ENCODE data around the gene RASA3. TPM values are rescaled to one million over a fixed set of nuclear protein-coding genes. Genes with fewer than 3 reads are reported as not detected.
A peak's percentile ranks its signal among the peaks of the same experiment; 100 is the strongest.

Gene RASA3
- total RNA-seq, 1 experiment from 2014 or later = 9.1 TPM

DNA sequence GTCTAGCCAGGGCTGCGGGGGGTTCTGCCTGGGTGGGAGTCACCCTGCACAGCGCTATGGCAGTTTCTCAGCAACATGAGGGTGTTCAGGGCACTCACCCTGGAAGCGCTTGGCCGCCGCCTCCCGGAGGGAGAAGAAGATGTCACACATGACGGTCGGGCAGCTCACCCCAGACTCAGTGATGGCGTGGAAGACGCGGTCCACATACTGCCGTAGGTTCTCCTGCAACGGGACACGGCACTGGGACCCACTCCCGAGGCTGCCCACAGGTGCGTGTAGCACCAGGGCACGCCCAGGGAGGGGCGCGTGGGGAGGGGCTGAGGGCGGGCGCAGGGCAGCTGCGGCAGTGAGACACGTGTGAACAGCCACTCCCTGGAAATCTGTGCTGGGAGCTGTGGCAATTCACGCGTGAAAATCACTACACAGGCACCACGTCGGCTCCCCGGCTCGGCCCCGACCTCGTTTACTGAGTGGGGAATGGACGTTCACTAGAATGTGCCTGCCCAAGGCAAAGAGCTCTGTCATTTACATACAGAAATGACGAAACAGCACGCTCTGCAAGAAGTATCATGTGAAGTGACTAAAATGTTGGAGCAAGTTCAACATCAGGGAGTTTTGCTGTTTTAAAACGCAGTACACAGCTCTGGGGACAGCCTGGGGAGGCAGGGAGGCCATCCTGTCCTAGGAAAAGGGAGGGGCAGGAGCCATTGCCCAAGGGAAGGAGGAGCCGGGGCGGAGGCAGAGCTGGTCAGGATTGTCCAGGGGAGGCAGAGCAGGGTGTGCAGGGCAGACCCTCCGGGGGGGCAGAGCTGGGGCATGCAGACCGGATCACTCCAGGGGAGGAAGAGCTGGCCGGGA is 117.1 kb downstream of the RASA3 start:
- H3K79me2 ChIP-seq (ENCODE audit: low read length) = no peaks in the 10 kb centered on the region
- H2AFZ ChIP-seq (ENCODE audit: low read length) = peak overlapping the region; percentile 48; the same call in 1 of the 2 replicates
- H3K9me3 ChIP-seq (ENCODE audit: low read length) = no peaks in the 10 kb centered on the region
- ChIA-PET POLR2A (ENCODE audit: unreplicated experiment) (interaction anchor here (0.6 kb wide), 1 partner anchor 91 kb away, joined by 3 read pairs; no protein-coding TSS in a partner anchor), CTCF (no interaction called here)
- peak overlapping the region; percentile 28; the same call in 1 of the 2 replicates for H3K9ac ChIP-seq (ENCODE audit: low read length)
- H3K27ac ChIP-seq (ENCODE audit: low read length) = peak overlapping the region; percentile 52
- H3K4me1 ChIP-seq (ENCODE audit: insufficient read depth, low read length) = peaks cover 6% of the 10 kb centered on the region; the same call in 1 of the 2 replicates
- BruUV-seq (replicated peaks) = TSS peak; percentile 42
- ATAC-seq (peak; percentile 93), DNase-seq (peak; percentile 65)
- H3K4me3 ChIP-seq (ENCODE audit: low read length) = no peak overlapping the region
- TF ChIP-seq EZH2phosphoT487 (IDR thresholded peaks at IDR 0.05; ENCODE audit: borderline replicate concordance, low read length) (no peak), EZH2 (IDR thresholded peaks at IDR 0.05; ENCODE audit: low read length, unreplicated experiment) (no peak)
- TF ChIP-seq, protein P1, sequence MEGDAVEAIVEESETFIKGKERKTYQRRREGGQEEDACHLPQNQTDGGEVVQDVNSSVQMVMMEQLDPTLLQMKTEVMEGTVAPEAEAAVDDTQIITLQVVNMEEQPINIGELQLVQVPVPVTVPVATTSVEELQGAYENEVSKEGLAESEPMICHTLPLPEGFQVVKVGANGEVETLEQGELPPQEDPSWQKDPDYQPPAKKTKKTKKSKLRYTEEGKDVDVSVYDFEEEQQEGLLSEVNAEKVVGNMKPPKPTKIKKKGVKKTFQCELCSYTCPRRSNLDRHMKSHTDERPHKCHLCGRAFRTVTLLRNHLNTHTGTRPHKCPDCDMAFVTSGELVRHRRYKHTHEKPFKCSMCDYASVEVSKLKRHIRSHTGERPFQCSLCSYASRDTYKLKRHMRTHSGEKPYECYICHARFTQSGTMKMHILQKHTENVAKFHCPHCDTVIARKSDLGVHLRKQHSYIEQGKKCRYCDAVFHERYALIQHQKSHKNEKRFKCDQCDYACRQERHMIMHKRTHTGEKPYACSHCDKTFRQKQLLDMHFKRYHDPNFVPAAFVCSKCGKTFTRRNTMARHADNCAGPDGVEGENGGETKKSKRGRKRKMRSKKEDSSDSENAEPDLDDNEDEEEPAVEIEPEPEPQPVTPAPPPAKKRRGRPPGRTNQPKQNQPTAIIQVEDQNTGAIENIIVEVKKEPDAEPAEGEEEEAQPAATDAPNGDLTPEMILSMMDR (conservative IDR thresholded peaks at IDR 0.05; ENCODE audit: low read depth, low read length) = no peak
- H3K36me3 ChIP-seq (ENCODE audit: low read depth, low read length) = no peaks in the 10 kb centered on the region
- no peaks in the 10 kb centered on the region for H3K9me2 ChIP-seq (replicated peaks; ENCODE audit: low read length)
- peak overlapping the region; percentile 59 for H3K4me2 ChIP-seq (ENCODE audit: low read length)
- no peaks in the 10 kb centered on the region for H3F3A ChIP-seq (ENCODE audit: low read length, unreplicated experiment)
- no peaks in the 10 kb centered on the region for H4K20me1 ChIP-seq (ENCODE audit: low read length)
- intact Hi-C loops (cut with micrococcal nuclease) = loop anchor here (1.0 kb wide), 2 partner anchors 64 to 211 kb away; no protein-coding TSS in a partner anchor
- H3K27me3 ChIP-seq (ENCODE audit: low read length) = no peaks in the 10 kb centered on the region

DNA sequence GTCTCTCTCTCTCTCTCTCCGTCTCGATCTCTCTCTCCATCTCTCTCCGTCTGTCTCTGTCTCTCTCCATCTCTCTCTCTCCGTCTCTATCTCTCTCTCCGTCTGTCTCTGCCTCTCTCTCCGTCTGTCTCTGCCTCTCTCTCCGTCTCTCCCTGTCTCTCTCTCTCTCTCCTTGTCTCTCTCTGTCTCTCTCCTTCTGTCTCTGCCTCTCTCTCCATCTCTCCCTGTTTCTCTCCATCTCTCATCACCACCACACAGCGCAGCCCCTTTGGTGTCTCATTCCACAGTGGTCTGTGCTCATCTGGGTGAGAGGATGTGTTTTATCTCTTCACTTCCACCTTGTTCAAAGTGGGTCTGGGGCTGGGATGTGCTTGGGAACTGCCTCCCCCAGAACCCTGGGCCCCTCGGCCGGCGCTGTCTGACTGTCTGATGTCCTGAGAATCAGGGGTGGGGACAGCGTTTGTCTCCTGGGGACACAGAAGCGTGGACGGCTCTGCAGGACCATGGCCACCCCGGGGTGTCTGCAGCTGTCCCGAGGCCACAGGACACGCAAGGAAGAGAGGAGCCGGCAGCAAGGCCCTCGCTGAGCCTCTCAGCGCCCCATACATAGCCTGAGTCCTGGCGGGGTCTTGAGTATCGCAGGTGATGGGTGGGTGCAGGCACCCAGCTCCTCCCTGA is 118.3 kb downstream of the RASA3 start:
- POLR2A ChIA-PET (ENCODE audit: unreplicated experiment) = no interaction called here
- no peak overlapping the region for H3K4me2 ChIP-seq (ENCODE audit: low read length)
- no peaks in the 10 kb centered on the region for H3K27me3 ChIP-seq (ENCODE audit: low read length)
- no peak overlapping the region for H3K4me3 ChIP-seq (ENCODE audit: low read length)
- ATAC-seq = no peak
- H3K27ac ChIP-seq (ENCODE audit: low read length) = no peak overlapping the region
- no peaks in the 10 kb centered on the region for H3K36me3 ChIP-seq (ENCODE audit: low read depth, low read length)
- H3K9me3 ChIP-seq (ENCODE audit: low read length) = no peaks in the 10 kb centered on the region
- no peaks in the 10 kb centered on the region for H3K79me2 ChIP-seq (ENCODE audit: low read length)
- H3F3A ChIP-seq (ENCODE audit: low read length, unreplicated experiment) = no peaks in the 10 kb centered on the region
- intact Hi-C loops (cut with micrococcal nuclease) = no loop called here
- TF ChIP-seq, protein P1 (conservative IDR thresholded peaks at IDR 0.05; ENCODE audit: low read depth, low read length) = no peak
- TF ChIP-seq EZH2 (IDR thresholded peaks at IDR 0.05; ENCODE audit: low read length, unreplicated experiment) (no peak), EZH2phosphoT487 (IDR thresholded peaks at IDR 0.05; ENCODE audit: borderline replicate concordance, low read length) (no peak)
- no peaks in the 10 kb centered on the region for H3K9me2 ChIP-seq (replicated peaks; ENCODE audit: low read length)
- CTCF ChIA-PET = no interaction called here
- DNase-seq = no peak
- H3K4me1 ChIP-seq (ENCODE audit: insufficient read depth, low read length) = peaks cover 6% of the 10 kb centered on the region; the same call in 1 of the 2 replicates
- H2AFZ ChIP-seq (ENCODE audit: low read length) = no peak overlapping the region
- no peak overlapping the region for H3K9ac ChIP-seq (ENCODE audit: low read length)
- H4K20me1 ChIP-seq (ENCODE audit: low read length) = no peaks in the 10 kb centered on the region
- no TSS peak for BruUV-seq (replicated peaks)
